Measurements from ENCODE around the gene BLZF1.

The BLZF1 gene

GRCh38 chr1:169322138-169322537 is 45.9 kb upstream of the BLZF1 start:
- Histone ChIP-seq H3K36me3 (replicated peaks; ENCODE audit: insufficient read depth, low read length) (no peaks in the 10 kb centered on the region), H4K20me1 (ENCODE audit: insufficient read depth, low read length) (no peaks in the 10 kb centered on the region), H3K79me2 (ENCODE audit: low read length) (no peaks in the 10 kb centered on the region), H3F3A (ENCODE audit: insufficient read depth, low read length) (no peaks in the 10 kb centered on the region), H3K27me3 (replicated peaks; ENCODE audit: insufficient read depth, low read length) (no peaks in the 10 kb centered on the region), H3K9me2 (replicated peaks; ENCODE audit: insufficient read depth, low read length) (no peaks in the 10 kb centered on the region), H3K9me3 (replicated peaks; ENCODE audit: insufficient read depth, low read length) (no peaks in the 10 kb centered on the region), H3K27ac (ENCODE audit: low read length) (no peak overlapping the region), H3K4me2 (ENCODE audit: low read depth, low read length) (no peak overlapping the region), H2AFZ (ENCODE audit: low read length) (no peak overlapping the region), H3K9ac (ENCODE audit: low read length) (no peak overlapping the region), H3K4me3 (ENCODE audit: low read length) (no peak overlapping the region), H3K4me1 (ENCODE audit: low read length) (no peaks in the 10 kb centered on the region)
- no peak for DNase-seq
- TF ChIP-seq CTCF (IDR thresholded peaks at IDR 0.05; ENCODE audit: low read length) (no peak), EZH2phosphoT487 (IDR thresholded peaks at IDR 0.05; ENCODE audit: low read length) (no peak), EZH2 (optimal IDR thresholded peaks at IDR 0.05; ENCODE audit: low read depth, low read length) (no peak)

- Histone ChIP-seq H3K4me1 (ENCODE audit: low read length) (no peaks in the 10 kb centered on the region), H3K27ac (ENCODE audit: low read length) (no peak overlapping the region), H3K9me3 (replicated peaks; ENCODE audit: insufficient read depth, low read length) (no peaks in the 10 kb centered on the region), H2AFZ (ENCODE audit: low read length) (no peak overlapping the region), H3K9me2 (replicated peaks; ENCODE audit: insufficient read depth, low read length) (no peaks in the 10 kb centered on the region), H3K4me2 (ENCODE audit: low read depth, low read length) (no peak overlapping the region), H4K20me1 (ENCODE audit: insufficient read depth, low read length) (no peaks in the 10 kb centered on the region), H3F3A (ENCODE audit: insufficient read depth, low read length) (no peaks in the 10 kb centered on the region), H3K79me2 (ENCODE audit: low read length) (no peaks in the 10 kb centered on the region), H3K27me3 (replicated peaks; ENCODE audit: insufficient read depth, low read length) (no peaks in the 10 kb centered on the region), H3K36me3 (replicated peaks; ENCODE audit: insufficient read depth, low read length) (no peaks in the 10 kb centered on the region), H3K9ac (ENCODE audit: low read length) (no peak overlapping the region), H3K4me3 (ENCODE audit: low read length) (no peak overlapping the region)
- no peak for DNase-seq
- TF ChIP-seq CTCF (IDR thresholded peaks at IDR 0.05; ENCODE audit: low read length) (no peak), EZH2 (optimal IDR thresholded peaks at IDR 0.05; ENCODE audit: low read depth, low read length) (no peak), EZH2phosphoT487 (IDR thresholded peaks at IDR 0.05; ENCODE audit: low read length) (no peak)
These were observed 42.9 kb upstream of the BLZF1 start for GRCh38 chr1:169325117-169325516.

GRCh38 chr1:169326261-169326955 is 41.6 kb upstream of the BLZF1 start:
- H3K9ac ChIP-seq (ENCODE audit: low read length): no peak overlapping the region
- H3K79me2 ChIP-seq (ENCODE audit: low read length): no peaks in the 10 kb centered on the region
- no peak overlapping the region for H2AFZ ChIP-seq (ENCODE audit: low read length)
- DNase-seq: no peak
- no peaks in the 10 kb centered on the region for H3K4me1 ChIP-seq (ENCODE audit: low read length)
- no peak overlapping the region for H3K4me3 ChIP-seq (ENCODE audit: low read length)
- H3K9me2 ChIP-seq (replicated peaks; ENCODE audit: insufficient read depth, low read length): no peaks in the 10 kb centered on the region
- no peak overlapping the region for H3K27ac ChIP-seq (ENCODE audit: low read length)
- H3K9me3 ChIP-seq (replicated peaks; ENCODE audit: insufficient read depth, low read length): no peaks in the 10 kb centered on the region
- H3K4me2 ChIP-seq (ENCODE audit: low read depth, low read length): no peak overlapping the region
- no peaks in the 10 kb centered on the region for H3K27me3 ChIP-seq (replicated peaks; ENCODE audit: insufficient read depth, low read length)
- no peaks in the 10 kb centered on the region for H3F3A ChIP-seq (ENCODE audit: insufficient read depth, low read length)
- H3K36me3 ChIP-seq (replicated peaks; ENCODE audit: insufficient read depth, low read length): no peaks in the 10 kb centered on the region
- TF ChIP-seq EZH2 (optimal IDR thresholded peaks at IDR 0.05; ENCODE audit: low read depth, low read length) (no peak), CTCF (IDR thresholded peaks at IDR 0.05; ENCODE audit: low read length) (no peak), EZH2phosphoT487 (IDR thresholded peaks at IDR 0.05; ENCODE audit: low read length) (no peak)
- no peaks in the 10 kb centered on the region for H4K20me1 ChIP-seq (ENCODE audit: insufficient read depth, low read length)

Data from MM.1S (cell line).